Measurements from ENCODE around the gene IMPA2. TPM values are rescaled to one million over a fixed set of nuclear protein-coding genes. Genes with fewer than 3 reads are reported as not detected.
"Not testable (repeated sequence)": the region's sequence is repeated elsewhere in the genome, so short reads cannot be mapped to it uniquely, and the experiment has no call there.

IMPA2 gene
- total RNA-seq, 1 donor = 41.5 TPM

- peak overlapping the region; percentile 61 for H3K4me3 ChIP-seq (ENCODE audit: low read depth, low read length)
- peak; percentile 12 for DNase-seq (ENCODE audit: low read depth)
- TF ChIP-seq CTCF (IDR thresholded peaks at IDR 0.05; ENCODE audit: insufficient read depth, low read depth, low read length) = no peak
Measured at GRCh38 chr18:12038082-12038638, 56.9 kb downstream of the IMPA2 start.

- peak; percentile 71 for DNase-seq (ENCODE audit: low read depth)
- peak; percentile 94 for TF ChIP-seq CTCF (IDR thresholded peaks at IDR 0.05; ENCODE audit: insufficient read depth, low read depth, low read length)
- peak overlapping the region; percentile 61 for H3K4me3 ChIP-seq (ENCODE audit: low read depth, low read length)
Measured at GRCh38 chr18:12038639-12039539, 57.6 kb downstream of the IMPA2 start.

- DNase-seq (ENCODE audit: low read depth); H3K4me3 ChIP-seq (ENCODE audit: low read depth, low read length): not testable (repeated sequence)
Measured at GRCh38 chr18:12039540-12039930, 58.2 kb downstream of the IMPA2 start.

GRCh38 chr18:12041561-12041960 is 60.3 kb downstream of the IMPA2 start:
- TF ChIP-seq CTCF (IDR thresholded peaks at IDR 0.05; ENCODE audit: insufficient read depth, low read depth, low read length) = no peak
- DNase-seq (ENCODE audit: low read depth) = peak; percentile 73
- no peak overlapping the region for H3K4me3 ChIP-seq (ENCODE audit: low read depth, low read length)

- no peak overlapping the region for H3K4me3 ChIP-seq (ENCODE audit: low read depth, low read length)
- no peak for DNase-seq (ENCODE audit: low read depth)
- TF ChIP-seq CTCF (IDR thresholded peaks at IDR 0.05; ENCODE audit: insufficient read depth, low read depth, low read length) = no peak
Measured at GRCh38 chr18:12043811-12044210, 62.5 kb downstream of the IMPA2 start.

- no peak overlapping the region for H3K4me3 ChIP-seq (ENCODE audit: low read depth, low read length)
- DNase-seq (ENCODE audit: low read depth) = no peak
- no peak for TF ChIP-seq CTCF (IDR thresholded peaks at IDR 0.05; ENCODE audit: insufficient read depth, low read depth, low read length)
Measured at GRCh38 chr18:12044591-12044990, 63.3 kb downstream of the IMPA2 start.

- no peak overlapping the region for H3K4me3 ChIP-seq (ENCODE audit: low read depth, low read length)
- no peak for TF ChIP-seq CTCF (IDR thresholded peaks at IDR 0.05; ENCODE audit: insufficient read depth, low read depth, low read length)
- DNase-seq (ENCODE audit: low read depth) = no peak
Measured at GRCh38 chr18:12046046-12046750, 64.9 kb downstream of the IMPA2 start.
